Right lobe of liver (tissue), 6 donors: ENCODE results near the gene TAOK1. TPM values are rescaled to one million over a fixed set of nuclear protein-coding genes. Genes with fewer than 3 reads are reported as not detected.
A peak's percentile ranks its signal among the peaks of the same experiment; 100 is the strongest.

Experiments used
- ATAC-seq, 4 donors: fragments of 200-7000 bp; cut with Tn5 transposase; one replicate each; pipeline ENCODE4 v1.9.1; 2020; ENCODE audit warnings: mild to moderate bottlenecking in 4 of 4, moderate library complexity in 4 of 4
- DNase-seq, 3 donors: peaks; one replicate each; pipeline ENCODE4 v3.0.0-alpha.2; 2020
- H3K27ac ChIP-seq, 3 donors: fragments of 200-600 bp; one replicate each; pipeline ENCODE4 v1.8.0; 2022
- H3K27me3 ChIP-seq, 2 donors: fragments of 200-600 bp; one replicate each; pipeline ENCODE4 v1.8.0; 2022
- H3K36me3 ChIP-seq, 4 donors: fragments of 200-600 bp; sonication (generic) in 1 of 4; one replicate each; pipeline versions ENCODE4 v1.5.1 to v1.8.0; 2017 to 2022; ENCODE audit warnings: control low read depth in 1 of 4
- H3K4me1 ChIP-seq, 4 donors: fragments of 200-600 bp; sonication (generic) in 1 of 4; one replicate each; pipeline versions ENCODE4 v1.5.1 to v1.8.0; 2017 to 2022; ENCODE audit warnings: control low read depth in 1 of 4
- H3K4me3 ChIP-seq, 3 donors: fragments of 200-600 bp; one replicate each; pipeline ENCODE4 v1.8.0; 2022
- H3K9me3 ChIP-seq, 4 donors: fragments of 200-600 bp; sonication (generic) in 1 of 4; one replicate each; pipeline versions ENCODE4 v1.5.1 to v1.8.0; 2017 to 2022; ENCODE audit warnings: control low read depth in 1 of 4
- POLR2A ChIP-seq: fragments of 450-650 bp; IDR thresholded peaks from one replicate; pipeline ENCODE4 v1.6.1; 2017; ENCODE audit warnings: antibody characterized with exemption, mild to moderate bottlenecking
- WGBS: methylation state at CpG from one replicate; pipeline ENCODE4 v1.1.6; 2018; ENCODE audit warnings: low coverage, low lambda C conversion rate; ENCODE audit not compliant: insufficient coverage; ENCODE audit errors: missing lambda C conversion rate; 5-methylcytosine and 5-hydroxymethylcytosine counted together
- intact Hi-C, 2 donors: fragments of 100-400 bp; cut with DNase I; formaldehyde crosslinking; loops; one replicate each; pipeline versions ENCODE4 v1.11.2 to v1.14.1; 2022
- total RNA-seq, 6 experiments: library from RNA; depleted of rRNA in 2 of 6; stranded (reverse); fragments of >200 nt in 2 of 6; fragmentation: NEBNext Ultra II Directional in 3 of 6; extraction: Animal tissue kit (Norgen Biotek cat#: 25700) in 3 of 6; gene quantifications; one replicate each; pipeline versions ENCODE4 v1.1.0 to v1.2.4, GENCODE V29; 2016 to 2023
- TF ChIP-seq, protein P1 (sequence below), 4 donors: fragments of 200-600 bp in 3 of 4; fragments of 450-650 bp in 1 of 4; IDR thresholded peaks; one replicate each; pipeline versions ENCODE4 v1.5.1 to v1.8.0; 2016 to 2022; ENCODE audit warnings: antibody characterized with exemption in 4 of 4, mild to moderate bottlenecking in 2 of 4
- donor health status: DM: no; HTN: yes; CAD: no.
- donor health status: DM: no; HTN: no; CAD: no.
- donor health status: DM: no; HTN: no; CAD: no.
- donor health status: DM: no; HTN: yes; CAD: no.
- donor health status: DM: no; HTN: yes; CAD: no.

Gene TAOK1
- total RNA-seq, 6 experiments from 2014 or later = 17.1 to 37.1 (median 21.1) TPM

DNA sequence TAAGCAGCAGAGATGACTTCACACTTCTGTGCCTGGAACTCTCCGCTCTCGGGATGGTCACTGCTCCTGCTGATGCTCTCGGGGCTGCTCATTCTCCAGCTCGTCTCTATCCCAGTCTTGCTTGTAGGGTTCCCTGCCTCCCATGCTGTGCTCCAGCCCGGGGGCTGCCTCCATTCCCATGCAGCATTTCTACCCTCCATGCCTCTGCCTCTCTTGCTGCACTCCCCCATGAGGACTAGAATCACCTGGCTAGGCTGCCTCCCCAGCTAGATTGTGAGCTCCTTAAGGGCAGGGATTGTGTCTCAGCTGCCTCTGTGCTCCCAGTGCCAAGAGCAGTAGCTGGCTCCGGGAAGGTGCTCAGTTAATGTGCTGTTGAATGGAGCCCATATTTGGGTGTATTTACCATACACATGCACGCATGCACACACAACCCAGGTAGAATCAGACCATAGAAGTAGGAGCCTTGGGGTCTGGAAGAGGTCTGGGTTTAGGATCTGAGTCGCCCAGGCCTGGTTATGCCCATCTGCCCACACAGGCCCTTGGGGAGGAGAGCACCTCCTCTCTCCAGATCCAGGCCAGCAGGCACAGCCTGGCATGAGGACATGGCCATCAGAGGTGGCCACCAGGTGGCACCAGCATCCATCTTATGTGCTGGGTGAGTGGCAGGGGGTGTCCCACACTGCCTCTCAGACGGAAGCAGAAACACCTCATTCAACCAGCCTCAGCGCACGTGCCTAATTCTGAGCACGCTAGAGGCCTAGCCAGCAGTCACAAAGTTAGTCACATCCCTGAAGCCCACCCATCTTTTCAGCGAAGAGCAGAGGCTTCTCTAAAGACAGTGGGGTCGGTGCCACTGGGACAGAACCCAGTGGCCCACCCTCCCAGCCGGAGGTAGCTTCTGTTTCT, 190.0 kb downstream of the TAOK1 start:
- ATAC-seq (peak; percentile 85 to 92 (median 86)), DNase-seq (peak; percentile 83 to 85 (median 84))
- Histone ChIP-seq H3K36me3 (peaks cover 0 to 18% (median 0%) of the 10 kb centered on the region in 4 donors), H3K4me1 (peaks cover 0 to 3% (median under 1%) of the 10 kb centered on the region in 4 donors), H3K27me3 (no peaks in the 10 kb centered on the region), H3K9me3 (no peaks in the 10 kb centered on the region), H3K27ac (no peak overlapping the region), H3K4me3 (no peak overlapping the region)
- TF ChIP-seq, protein P1, sequence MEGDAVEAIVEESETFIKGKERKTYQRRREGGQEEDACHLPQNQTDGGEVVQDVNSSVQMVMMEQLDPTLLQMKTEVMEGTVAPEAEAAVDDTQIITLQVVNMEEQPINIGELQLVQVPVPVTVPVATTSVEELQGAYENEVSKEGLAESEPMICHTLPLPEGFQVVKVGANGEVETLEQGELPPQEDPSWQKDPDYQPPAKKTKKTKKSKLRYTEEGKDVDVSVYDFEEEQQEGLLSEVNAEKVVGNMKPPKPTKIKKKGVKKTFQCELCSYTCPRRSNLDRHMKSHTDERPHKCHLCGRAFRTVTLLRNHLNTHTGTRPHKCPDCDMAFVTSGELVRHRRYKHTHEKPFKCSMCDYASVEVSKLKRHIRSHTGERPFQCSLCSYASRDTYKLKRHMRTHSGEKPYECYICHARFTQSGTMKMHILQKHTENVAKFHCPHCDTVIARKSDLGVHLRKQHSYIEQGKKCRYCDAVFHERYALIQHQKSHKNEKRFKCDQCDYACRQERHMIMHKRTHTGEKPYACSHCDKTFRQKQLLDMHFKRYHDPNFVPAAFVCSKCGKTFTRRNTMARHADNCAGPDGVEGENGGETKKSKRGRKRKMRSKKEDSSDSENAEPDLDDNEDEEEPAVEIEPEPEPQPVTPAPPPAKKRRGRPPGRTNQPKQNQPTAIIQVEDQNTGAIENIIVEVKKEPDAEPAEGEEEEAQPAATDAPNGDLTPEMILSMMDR (IDR thresholded peaks at IDR 0.05) = peak; percentile 87 to 97 (median 92)
- no peak for TF ChIP-seq POLR2A
- WGBS = 91% methylated on average over 4 of the region's 15 CpGs
- intact Hi-C loops = no loop called here

- Histone ChIP-seq H3K9me3 (no peaks in the 10 kb centered on the region), H3K4me1 (no peaks in the 10 kb centered on the region), H3K36me3 (peaks cover 0 to 6% (median 0%) of the 10 kb centered on the region in 4 donors), H3K4me3 (no peak overlapping the region), H3K27me3 (no peaks in the 10 kb centered on the region), H3K27ac (no peak overlapping the region)
- DNase-seq = peak in 1 of 3 donors; percentile 42
- intact Hi-C loops = no loop called here
- TF ChIP-seq, protein P1 (IDR thresholded peaks at IDR 0.05) = no peak
- no peak for TF ChIP-seq POLR2A
- 69% methylated on average over 10 of the region's 20 CpGs for WGBS
- no peak for ATAC-seq
These were observed 191.6 kb downstream of the TAOK1 start for GRCh38 chr17:29581583-29582253.

- DNase-seq (no peak), ATAC-seq (no peak)
- Histone ChIP-seq H3K4me3 (no peak overlapping the region), H3K27ac (no peak overlapping the region), H3K36me3 (peaks cover 0 to 5% (median 0%) of the 10 kb centered on the region in 4 donors), H3K9me3 (no peaks in the 10 kb centered on the region), H3K4me1 (no peaks in the 10 kb centered on the region), H3K27me3 (no peaks in the 10 kb centered on the region)
- no peak for TF ChIP-seq POLR2A
- TF ChIP-seq, protein P1 (IDR thresholded peaks at IDR 0.05) = no peak
- WGBS = 71% methylated on average over 3 of the region's 10 CpGs
- intact Hi-C loops = no loop called here
These were observed 192.1 kb downstream of the TAOK1 start for GRCh38 chr17:29582254-29582765.

- 80% methylated on average over 7 of the region's 13 CpGs for WGBS
- no peak for ATAC-seq
- TF ChIP-seq, protein P1 (IDR thresholded peaks at IDR 0.05) = no peak
- H3K4me3 ChIP-seq = no peak overlapping the region
- no peaks in the 10 kb centered on the region for H3K27me3 ChIP-seq
- H3K27ac ChIP-seq = no peak overlapping the region
- intact Hi-C loops = no loop called here
- no peaks in the 10 kb centered on the region for H3K4me1 ChIP-seq
- peaks cover 0 to 5% (median 0%) of the 10 kb centered on the region in 4 donors for H3K36me3 ChIP-seq
- peak in 1 of 3 donors; percentile 39 for DNase-seq
- no peaks in the 10 kb centered on the region for H3K9me3 ChIP-seq
These were observed 192.6 kb downstream of the TAOK1 start for GRCh38 chr17:29582772-29583171.
